Stimulated activated effector memory CD8-positive, alpha-beta T cell treated with anti-CD3 and anti-CD28 coated beads, Interleukin-12 subunit alpha, Interleukin-12 subunit beta, amount 100 ng/mL, for 72 hours (primary cell): ENCODE results near the gene GP1BB.
"Not testable (repeated sequence)": the region's sequence is repeated elsewhere in the genome, so short reads cannot be mapped to it uniquely, and the experiment has no call there.

Experiments used
- ATAC-seq: fragments of 150-1000 bp; cut with Tn5 transposase; 2 replicates; pipeline ENCODE4 v1.10.0; 2021
- DNase-seq, 2 donors: peaks; one replicate each; pipeline ENCODE4 v3.0.0; 2021 to 2022; ENCODE audit warnings: low spot score in 2 of 2
- H3K27ac Mint-ChIP-seq: one replicate; pipeline ENCODE4 v1.8.0; 2022; ENCODE audit warnings: mild to moderate bottlenecking, mixed read lengths
- H3K36me3 Mint-ChIP-seq: one replicate; pipeline ENCODE4 v1.8.0; 2022; ENCODE audit warnings: mild to moderate bottlenecking, mixed read lengths
- H3K4me1 Mint-ChIP-seq: one replicate; pipeline ENCODE4 v1.8.0; 2022; ENCODE audit warnings: mixed read lengths
- H3K4me3 Mint-ChIP-seq: one replicate; pipeline ENCODE4 v1.8.0; 2022; ENCODE audit warnings: mild to moderate bottlenecking, mixed read lengths
- H3K9me3 Mint-ChIP-seq: one replicate; pipeline ENCODE4 v1.8.0; 2022; ENCODE audit warnings: mixed read lengths

Gene GP1BB

GRCh38 chr22:19726064-19726788 lies 2.9 kb downstream of the GP1BB start:
- not testable (repeated sequence) for DNase-seq, H3K9me3 Mint-ChIP-seq, ATAC-seq, H3K27ac Mint-ChIP-seq, H3K36me3 Mint-ChIP-seq, H3K4me3 Mint-ChIP-seq
- peaks cover 17% of the 10 kb centered on the region for H3K4me1 Mint-ChIP-seq

- H3K27ac Mint-ChIP-seq, result no peak overlapping the region
- no peak for ATAC-seq
- no peaks in the 10 kb centered on the region for H3K36me3 Mint-ChIP-seq
Observed at GRCh38 chr22:19727310-19728150, 4.2 kb downstream of the GP1BB start.

GRCh38 chr22:19728271-19728670 lies 4.9 kb downstream of the GP1BB start:
- Mint-ChIP-seq H3K4me3 (no peak overlapping the region), H3K4me1 (peaks cover 8% of the 10 kb centered on the region), H3K9me3 (no peaks in the 10 kb centered on the region), H3K27ac (no peak overlapping the region), H3K36me3 (no peaks in the 10 kb centered on the region)
- no peak for DNase-seq
- no peak for ATAC-seq

More at GRCh38 chr22:19727310-19728150, 4.2 kb downstream of the GP1BB start:
- Mint-ChIP-seq H3K9me3 (no peaks in the 10 kb centered on the region), H3K4me3 (no peak overlapping the region), H3K4me1 (peaks cover 16% of the 10 kb centered on the region)
- DNase-seq, result no peak

GRCh38 chr22:19728836-19729235 lies 5.5 kb downstream of the GP1BB start:
- no peak for ATAC-seq
- DNase-seq, result no peak
- Mint-ChIP-seq H3K4me3 (no peak overlapping the region), H3K9me3 (no peaks in the 10 kb centered on the region), H3K36me3 (no peaks in the 10 kb centered on the region), H3K4me1 (peaks cover 6% of the 10 kb centered on the region), H3K27ac (no peak overlapping the region)

GRCh38 chr22:19729507-19729906 lies 6.2 kb downstream of the GP1BB start:
- DNase-seq (no peak), ATAC-seq (no peak)
- H3K36me3 Mint-ChIP-seq, result no peaks in the 10 kb centered on the region
- H3K27ac Mint-ChIP-seq, result no peak overlapping the region
- no peak overlapping the region for H3K4me3 Mint-ChIP-seq
- no peaks in the 10 kb centered on the region for H3K9me3 Mint-ChIP-seq
- H3K4me1 Mint-ChIP-seq, result peaks cover 6% of the 10 kb centered on the region

- Mint-ChIP-seq H3K4me3 (peak overlapping the region; percentile 62), H3K27ac (no peak overlapping the region), H3K9me3 (no peaks in the 10 kb centered on the region), H3K36me3 (no peaks in the 10 kb centered on the region), H3K4me1 (peaks cover 6% of the 10 kb centered on the region)
- peak; percentile 11 for ATAC-seq
- DNase-seq, result no peak
Observed at GRCh38 chr22:19730198-19730597, 6.9 kb downstream of the GP1BB start.

- Mint-ChIP-seq H3K4me3 (peak overlapping the region; percentile 62), H3K9me3 (no peaks in the 10 kb centered on the region), H3K4me1 (peaks cover 6% of the 10 kb centered on the region), H3K27ac (no peak overlapping the region), H3K36me3 (no peaks in the 10 kb centered on the region)
- ATAC-seq (peak; percentile 82), DNase-seq (peak; percentile 88 to 94)
Observed at GRCh38 chr22:19730655-19731360, 7.5 kb downstream of the GP1BB start.

GRCh38 chr22:19731361-19732135 lies 8.2 kb downstream of the GP1BB start:
- no peak for DNase-seq
- no peak for ATAC-seq
- Mint-ChIP-seq H3K9me3 (no peaks in the 10 kb centered on the region), H3K27ac (no peak overlapping the region), H3K4me3 (peak overlapping the region; percentile 62), H3K36me3 (no peaks in the 10 kb centered on the region), H3K4me1 (peaks cover 6% of the 10 kb centered on the region)

GRCh38 chr22:19732403-19733113 lies 9.2 kb downstream of the GP1BB start:
- H3K36me3 Mint-ChIP-seq, result no peaks in the 10 kb centered on the region
- peaks cover 6% of the 10 kb centered on the region for H3K4me1 Mint-ChIP-seq
- no peak overlapping the region for H3K27ac Mint-ChIP-seq
- DNase-seq (no peak), ATAC-seq (no peak)
- no peaks in the 10 kb centered on the region for H3K9me3 Mint-ChIP-seq
- H3K4me3 Mint-ChIP-seq, result no peak overlapping the region

GRCh38 chr22:19733755-19734154 lies 10.4 kb downstream of the GP1BB start:
- Mint-ChIP-seq H3K36me3 (no peaks in the 10 kb centered on the region), H3K9me3 (no peaks in the 10 kb centered on the region), H3K4me3 (no peak overlapping the region), H3K27ac (no peak overlapping the region), H3K4me1 (peaks cover 6% of the 10 kb centered on the region)
- DNase-seq, result no peak
- no peak for ATAC-seq

GRCh38 chr22:19734163-19734562 lies 10.8 kb downstream of the GP1BB start:
- H3K4me1 Mint-ChIP-seq, result peaks cover 6% of the 10 kb centered on the region
- no peaks in the 10 kb centered on the region for H3K36me3 Mint-ChIP-seq
- no peak overlapping the region for H3K4me3 Mint-ChIP-seq
- no peaks in the 10 kb centered on the region for H3K9me3 Mint-ChIP-seq
- ATAC-seq (no peak), DNase-seq (no peak)
- no peak overlapping the region for H3K27ac Mint-ChIP-seq

- no peak overlapping the region for H3K4me3 Mint-ChIP-seq
- no peaks in the 10 kb centered on the region for H3K9me3 Mint-ChIP-seq
- H3K36me3 Mint-ChIP-seq, result no peaks in the 10 kb centered on the region
- ATAC-seq, result no peak
- no peak for DNase-seq
- H3K27ac Mint-ChIP-seq, result no peak overlapping the region
- H3K4me1 Mint-ChIP-seq, result peaks cover 6% of the 10 kb centered on the region
Observed at GRCh38 chr22:19734837-19735382, 11.6 kb downstream of the GP1BB start.

GRCh38 chr22:19735665-19736510 lies 12.5 kb downstream of the GP1BB start:
- H3K4me3 Mint-ChIP-seq, result no peak overlapping the region
- H3K9me3 Mint-ChIP-seq, result no peaks in the 10 kb centered on the region
- ATAC-seq (no peak), DNase-seq (no peak)
- H3K36me3 Mint-ChIP-seq, result no peaks in the 10 kb centered on the region
- H3K4me1 Mint-ChIP-seq, result peaks cover under 1% of the 10 kb centered on the region
- H3K27ac Mint-ChIP-seq, result no peak overlapping the region
